ENCODE measurements around the gene MEI1. TPM values are rescaled to one million over a fixed set of nuclear protein-coding genes. Genes with fewer than 3 reads are reported as not detected.

Gene MEI1
- total RNA-seq, 1 experiment from 2014 or later: 0.18 TPM

GRCh38 chr22:41787331-41787730 lies 88.0 kb downstream of the MEI1 start:
- Histone ChIP-seq H3K27me3 (ENCODE audit: control insufficient read depth, insufficient read depth, low read length) (no peaks in the 10 kb centered on the region), H3K36me3 (ENCODE audit: control insufficient read depth, insufficient read depth, low read length) (no peaks in the 10 kb centered on the region), H3K27ac (ENCODE audit: low read length) (no peak overlapping the region), H3K9me3 (ENCODE audit: control insufficient read depth, insufficient read depth, low read depth, low read length) (no peaks in the 10 kb centered on the region), H3K4me3 (ENCODE audit: low read depth in 2 of 2, low read length in 2 of 2) (no peak overlapping the region), H3K4me1 (ENCODE audit: control insufficient read depth, insufficient read depth, low read length) (no peaks in the 10 kb centered on the region)
- CTCF ChIA-PET: no interaction called here
- in situ Hi-C loops (cut with HindIII; ENCODE audit: low pct_unique_long_range_greater_than_20kb, low sequenced_read_pairs) (no loop called here), intact Hi-C loops (cut with micrococcal nuclease; ENCODE audit: unreplicated experiment) (no loop called here)
- POLR2A ChIA-PET: no interaction called here
- BruUV-seq (replicated peaks): no TSS peak
- no peak for ATAC-seq
- no peak for DNase-seq (ENCODE audit: low read depth, low spot score)
- TF ChIP-seq SIN3A (IDR thresholded peaks at IDR 0.05; ENCODE audit: borderline replicate concordance, insufficient read depth, low read depth, low read length) (no peak), TCF7L2 (IDR thresholded peaks at IDR 0.05; ENCODE audit: low read depth, low read length) (no peak), CTCF (IDR thresholded peaks at IDR 0.05) (no peak), POLR2AphosphoS5 (IDR thresholded peaks at IDR 0.05; ENCODE audit: low read depth, low read length) (no peak), REST (IDR thresholded peaks at IDR 0.05; ENCODE audit: insufficient read depth in 1 of 2, low read depth in 2 of 2, low read length in 1 of 2) (no peak)

DNA sequence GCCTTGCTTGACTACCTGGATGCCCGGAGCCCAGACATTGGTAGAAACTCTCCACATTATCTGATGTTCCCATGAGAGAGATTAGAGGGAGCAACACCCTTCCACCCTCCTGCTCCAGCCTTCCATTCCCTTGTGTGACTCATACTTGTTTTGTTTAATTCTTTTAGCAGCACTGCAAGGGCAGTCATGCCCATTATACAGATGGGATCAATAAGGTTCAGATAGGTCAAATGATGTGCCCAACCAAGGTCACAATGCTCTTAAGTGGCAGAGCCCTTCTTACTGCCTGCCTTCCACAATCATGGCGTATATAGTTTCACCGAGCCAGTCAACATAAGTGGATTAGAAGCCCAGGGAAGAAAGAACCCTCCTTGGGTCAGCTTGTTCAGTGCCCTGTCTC lies 94.6 kb downstream of the MEI1 start:
- ATAC-seq: no peak
- Histone ChIP-seq H3K27me3 (ENCODE audit: control insufficient read depth, insufficient read depth, low read length) (no peaks in the 10 kb centered on the region), H3K36me3 (ENCODE audit: control insufficient read depth, insufficient read depth, low read length) (no peaks in the 10 kb centered on the region), H3K9me3 (ENCODE audit: control insufficient read depth, insufficient read depth, low read depth, low read length) (no peaks in the 10 kb centered on the region), H3K4me1 (ENCODE audit: control insufficient read depth, insufficient read depth, low read length) (no peaks in the 10 kb centered on the region), H3K27ac (ENCODE audit: low read length) (no peak overlapping the region), H3K4me3 (ENCODE audit: low read depth in 2 of 2, low read length in 2 of 2) (no peak overlapping the region)
- ChIA-PET POLR2A (no interaction called here), CTCF (no interaction called here)
- DNase-seq (ENCODE audit: low read depth, low spot score): no peak
- BruUV-seq (replicated peaks): no TSS peak
- intact Hi-C loops (cut with micrococcal nuclease; ENCODE audit: unreplicated experiment): no loop called here
- in situ Hi-C loops (cut with HindIII; ENCODE audit: low pct_unique_long_range_greater_than_20kb, low sequenced_read_pairs): no loop called here
- TF ChIP-seq CTCF (IDR thresholded peaks at IDR 0.05) (no peak), SIN3A (IDR thresholded peaks at IDR 0.05; ENCODE audit: borderline replicate concordance, insufficient read depth, low read depth, low read length) (no peak), REST (IDR thresholded peaks at IDR 0.05; ENCODE audit: insufficient read depth in 1 of 2, low read depth in 2 of 2, low read length in 1 of 2) (no peak), POLR2AphosphoS5 (IDR thresholded peaks at IDR 0.05; ENCODE audit: low read depth, low read length) (no peak), TCF7L2 (IDR thresholded peaks at IDR 0.05; ENCODE audit: low read depth, low read length) (no peak)

All from Panc1 (cell line).